ENCODE results near the gene ERGIC3.

The ERGIC3 gene

GRCh38 chr20:35541783-35542662 is at the start of gene ERGIC3:
TSS of gene ERGIC3 (plus strand) at chr20:35542078. CDS start at chr20:35542098, 20 bp downstream.
- in situ Hi-C loops (cut with MboI; ENCODE audit: low sequenced_read_pairs) = no loop called here

DNA sequence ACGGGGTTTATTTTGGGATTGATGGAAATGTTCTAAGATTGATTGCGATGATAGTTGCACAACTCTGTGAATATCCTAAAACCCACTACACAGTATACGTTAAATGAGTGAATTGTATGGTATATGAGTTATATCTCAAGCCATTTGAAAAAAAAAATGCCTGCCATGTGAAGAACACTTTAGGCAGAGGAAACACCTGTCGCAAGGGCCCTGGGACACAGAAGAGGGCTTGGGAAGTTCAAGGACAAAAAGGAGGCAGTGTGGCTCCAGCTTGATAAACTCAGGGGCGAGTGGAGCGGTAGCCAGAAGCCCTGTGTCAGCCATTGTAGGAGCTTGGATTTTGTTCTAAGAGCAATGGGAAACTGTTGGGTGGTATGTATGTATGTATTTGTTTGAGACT is 49.5 kb upstream of the ERGIC3 start:
- in situ Hi-C loops (cut with MboI; ENCODE audit: low sequenced_read_pairs) = no loop called here

- in situ Hi-C loops (cut with MboI; ENCODE audit: low sequenced_read_pairs) = no loop called here
Observed at GRCh38 chr20:35496481-35496880, 45.4 kb upstream of the ERGIC3 start.

DNA sequence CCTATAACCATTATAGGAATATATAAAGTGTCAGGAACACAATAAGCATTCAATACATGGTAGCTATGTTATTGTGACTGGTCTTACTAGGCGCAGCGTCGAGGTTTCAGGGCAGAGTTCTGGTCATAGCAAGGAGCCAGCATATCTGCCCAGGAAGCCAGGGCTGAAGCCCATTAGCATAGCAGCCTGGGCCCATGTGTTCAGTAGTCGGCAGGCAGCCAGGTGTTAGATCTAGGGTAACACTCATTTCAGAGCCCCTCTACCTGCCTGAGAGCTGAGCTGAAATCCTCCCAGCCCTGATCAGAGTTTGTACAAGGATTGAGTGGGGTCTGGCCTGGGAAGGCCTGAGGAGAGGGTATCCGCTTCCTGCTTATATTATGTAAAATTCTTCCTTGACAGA is 44.6 kb upstream of the ERGIC3 start:
- in situ Hi-C loops (cut with MboI; ENCODE audit: low sequenced_read_pairs) = no loop called here

- in situ Hi-C loops (cut with MboI; ENCODE audit: low sequenced_read_pairs) = no loop called here
Observed at GRCh38 chr20:35497780-35498189, 44.1 kb upstream of the ERGIC3 start.

DNA sequence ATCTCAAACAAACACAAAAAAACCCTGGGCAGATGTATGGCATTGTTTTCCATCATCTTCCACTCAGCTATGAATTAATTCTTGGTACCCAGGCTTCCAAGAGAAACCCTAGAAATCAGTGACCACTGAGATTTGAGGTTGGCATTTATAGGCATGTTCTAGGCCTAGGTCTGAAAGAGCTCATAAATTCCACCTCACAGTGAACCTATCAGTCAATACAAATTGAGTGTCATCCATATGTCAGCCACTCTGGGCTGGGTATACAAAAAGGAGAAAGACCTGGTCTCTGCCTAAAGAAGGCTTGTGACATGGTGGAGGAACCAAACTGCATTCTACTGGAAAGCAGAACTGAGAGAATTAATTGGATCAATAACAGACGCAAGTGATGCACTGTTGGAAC is 42.6 kb upstream of the ERGIC3 start:
- in situ Hi-C loops (cut with MboI; ENCODE audit: low sequenced_read_pairs) = no loop called here

- in situ Hi-C loops (cut with MboI; ENCODE audit: low sequenced_read_pairs) = no loop called here
Observed at GRCh38 chr20:35502352-35502751, 39.5 kb upstream of the ERGIC3 start.

- in situ Hi-C loops (cut with MboI; ENCODE audit: low sequenced_read_pairs) = no loop called here
Observed at GRCh38 chr20:35503281-35503680, 38.6 kb upstream of the ERGIC3 start.

DNA sequence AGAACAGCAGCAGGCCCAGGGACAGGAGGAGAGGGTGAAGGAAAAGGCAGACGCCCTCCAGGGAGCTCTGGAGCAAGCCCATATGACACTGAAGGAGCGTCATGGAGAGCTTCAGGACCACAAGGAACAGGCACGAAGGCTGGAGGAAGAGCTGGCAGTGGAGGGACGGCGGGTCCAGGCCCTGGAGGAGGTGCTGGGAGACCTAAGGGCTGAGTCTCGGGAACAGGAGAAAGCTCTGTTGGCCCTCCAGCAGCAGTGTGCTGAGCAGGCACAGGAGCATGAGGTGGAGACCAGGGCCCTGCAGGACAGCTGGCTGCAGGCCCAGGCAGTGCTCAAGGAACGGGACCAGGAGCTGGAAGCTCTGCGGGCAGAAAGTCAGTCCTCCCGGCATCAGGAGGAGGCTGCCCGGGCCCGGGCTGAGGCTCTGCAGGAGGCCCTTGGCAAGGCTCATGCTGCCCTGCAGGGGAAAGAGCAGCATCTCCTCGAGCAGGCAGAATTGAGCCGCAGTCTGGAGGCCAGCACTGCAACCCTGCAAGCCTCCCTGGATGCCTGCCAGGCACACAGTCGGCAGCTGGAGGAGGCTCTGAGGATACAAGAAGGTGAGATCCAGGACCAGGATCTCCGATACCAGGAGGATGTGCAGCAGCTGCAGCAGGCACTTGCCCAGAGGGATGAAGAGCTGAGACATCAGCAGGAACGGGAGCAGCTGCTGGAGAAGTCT is 37.9 kb upstream of the ERGIC3 start:
- in situ Hi-C loops (cut with MboI; ENCODE audit: low sequenced_read_pairs) = no loop called here

GRCh38 chr20:35504751-35505150 is 37.1 kb upstream of the ERGIC3 start:
- in situ Hi-C loops (cut with MboI; ENCODE audit: low sequenced_read_pairs) = no loop called here

GRCh38 chr20:35506179-35506578 is 35.7 kb upstream of the ERGIC3 start:
- in situ Hi-C loops (cut with MboI; ENCODE audit: low sequenced_read_pairs) = no loop called here

GRCh38 chr20:35506872-35507638 is 34.8 kb upstream of the ERGIC3 start:
- in situ Hi-C loops (cut with MboI; ENCODE audit: low sequenced_read_pairs) = no loop called here

DNA sequence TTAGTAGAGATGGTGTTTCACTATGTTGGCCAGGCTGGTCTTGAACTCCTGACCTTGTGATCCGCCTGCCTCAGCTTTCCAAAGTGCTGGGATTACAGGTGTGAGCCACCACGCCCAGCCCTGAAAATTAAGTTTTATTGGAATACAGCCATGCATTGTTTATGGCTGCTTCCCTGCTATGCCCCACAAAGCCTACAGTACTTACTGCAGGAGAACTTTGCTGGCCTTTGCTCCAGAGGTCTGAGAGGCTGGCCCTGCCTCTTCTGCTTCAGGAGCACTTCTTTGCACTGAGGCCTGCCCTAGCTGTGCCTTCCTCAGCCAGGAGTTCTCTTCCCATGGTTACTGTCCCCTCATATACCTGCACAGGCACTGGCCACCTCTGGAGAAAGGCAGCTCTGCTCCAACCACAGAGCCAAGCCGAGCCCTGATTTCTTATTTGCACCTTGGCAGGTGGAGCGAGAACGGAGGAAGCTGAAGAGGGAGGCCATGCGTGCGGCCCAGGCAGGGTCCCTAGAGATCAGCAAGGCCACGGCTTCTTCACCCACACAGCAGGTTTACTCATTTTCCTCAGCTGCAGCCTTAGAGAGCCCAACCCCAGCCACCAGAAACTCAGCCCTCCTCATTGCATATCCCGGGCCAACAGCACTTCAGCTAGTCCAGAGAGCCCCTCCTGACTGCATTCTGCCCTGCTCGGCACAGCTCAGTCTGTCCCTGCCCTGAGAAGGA is 33.2 kb upstream of the ERGIC3 start:
- in situ Hi-C loops (cut with MboI; ENCODE audit: low sequenced_read_pairs) = no loop called here

- in situ Hi-C loops (cut with MboI; ENCODE audit: low sequenced_read_pairs) = no loop called here
Observed at GRCh38 chr20:35510951-35511735, 30.7 kb upstream of the ERGIC3 start.

- in situ Hi-C loops (cut with MboI; ENCODE audit: low sequenced_read_pairs) = no loop called here
Observed at GRCh38 chr20:35511814-35512420, 30.0 kb upstream of the ERGIC3 start.

- in situ Hi-C loops (cut with MboI; ENCODE audit: low sequenced_read_pairs) = no loop called here
Observed at GRCh38 chr20:35514371-35514932, 27.4 kb upstream of the ERGIC3 start.

GRCh38 chr20:35515341-35515740 is 26.5 kb upstream of the ERGIC3 start:
- in situ Hi-C loops (cut with MboI; ENCODE audit: low sequenced_read_pairs) = no loop called here

DNA sequence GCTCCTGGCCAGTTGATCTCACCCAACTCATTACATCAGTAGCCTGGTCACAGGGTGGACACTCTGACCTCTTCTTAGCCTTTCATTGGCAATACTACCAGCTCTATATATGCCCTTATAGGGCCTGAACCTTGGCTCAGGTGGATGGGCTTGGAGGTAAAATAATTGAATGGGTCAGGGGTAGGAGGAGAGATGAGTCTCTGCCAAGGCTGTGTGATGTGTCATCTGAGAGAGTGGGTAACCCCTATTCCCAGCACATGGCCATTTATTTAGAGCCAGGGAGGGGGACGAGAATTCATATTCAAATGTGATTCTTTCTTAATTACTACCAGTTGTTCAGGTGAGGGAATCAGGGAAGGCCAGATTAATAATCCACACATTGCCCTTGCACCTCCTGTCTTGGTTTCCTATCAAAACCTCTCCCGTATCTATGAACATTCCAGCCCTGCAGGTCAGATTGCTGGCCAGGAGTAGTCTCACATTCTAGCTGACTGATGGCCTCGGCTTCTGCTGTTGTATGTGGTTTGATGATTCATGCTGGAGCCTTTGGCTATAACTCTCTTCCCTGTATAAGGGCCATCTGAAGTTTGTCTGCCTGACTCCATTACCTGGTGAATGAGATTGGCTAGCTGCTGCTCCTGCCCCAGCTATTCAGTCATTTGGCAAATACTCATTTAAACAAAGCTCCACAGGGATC is 25.8 kb upstream of the ERGIC3 start:
- in situ Hi-C loops (cut with MboI; ENCODE audit: low sequenced_read_pairs) = no loop called here

DNA sequence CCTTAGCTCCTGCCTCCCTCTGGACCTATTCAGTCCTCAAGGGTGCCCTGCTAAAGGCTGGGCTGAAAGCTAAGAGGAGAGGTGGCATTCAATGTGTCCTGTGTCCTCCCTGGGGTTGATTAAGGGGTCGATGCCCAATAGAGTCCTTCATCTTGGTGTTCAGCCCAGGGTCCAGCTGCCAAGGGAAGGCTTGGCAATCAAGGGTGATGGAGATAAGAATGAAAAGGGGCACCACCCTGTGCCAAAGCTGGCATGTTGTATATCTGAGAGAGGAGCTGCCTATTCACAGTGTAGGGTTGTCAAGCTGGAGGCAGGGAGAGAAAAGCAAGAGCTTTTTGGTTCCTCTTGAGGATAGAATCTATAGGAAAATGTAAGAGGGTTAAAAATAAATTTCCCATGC is 24.8 kb upstream of the ERGIC3 start:
- in situ Hi-C loops (cut with MboI; ENCODE audit: low sequenced_read_pairs) = no loop called here

All from HL-60/S4 treated with retinoic acid at 250 ng/mL for 4 days and 3 days (cell line).